ENCODE results near the gene KRT81.
"Not testable (repeated sequence)": the region's sequence is repeated elsewhere in the genome, so short reads cannot be mapped to it uniquely, and the experiment has no call there.

Gene KRT81

GRCh38 chr12:52253391-52254179 lies 37.7 kb downstream of the KRT81 start:
- DNase-seq (ENCODE audit: low read depth), result no peak

GRCh38 chr12:52252728-52253343 lies 38.5 kb downstream of the KRT81 start:
- no peak for DNase-seq (ENCODE audit: low read depth)

- DNase-seq (ENCODE audit: low read depth), result not testable (repeated sequence)
These were observed 39.1 kb downstream of the KRT81 start for GRCh38 chr12:52252175-52252615.

- no peak for DNase-seq (ENCODE audit: low read depth)
These were observed 39.8 kb downstream of the KRT81 start for GRCh38 chr12:52251367-52252051.

GRCh38 chr12:52250048-52250990 lies 41.0 kb downstream of the KRT81 start:
- DNase-seq (ENCODE audit: low read depth), result no peak

GRCh38 chr12:52249511-52250047 lies 41.8 kb downstream of the KRT81 start:
- DNase-seq (ENCODE audit: low read depth), result no peak

- no peak for DNase-seq (ENCODE audit: low read depth)
These were observed 42.5 kb downstream of the KRT81 start for GRCh38 chr12:52248541-52249461.

GRCh38 chr12:52247622-52248540 lies 43.5 kb downstream of the KRT81 start:
- DNase-seq (ENCODE audit: low read depth), result no peak

- DNase-seq (ENCODE audit: low read depth), result no peak
These were observed 44.4 kb downstream of the KRT81 start for GRCh38 chr12:52246720-52247621.

- no peak for DNase-seq (ENCODE audit: low read depth)
These were observed 45.3 kb downstream of the KRT81 start for GRCh38 chr12:52245962-52246569.

- no peak for DNase-seq (ENCODE audit: low read depth)
These were observed 45.9 kb downstream of the KRT81 start for GRCh38 chr12:52245259-52245961.

- no peak for DNase-seq (ENCODE audit: low read depth)
These were observed 46.7 kb downstream of the KRT81 start for GRCh38 chr12:52244615-52244994.

- DNase-seq (ENCODE audit: low read depth), result peak; percentile 27
These were observed 47.3 kb downstream of the KRT81 start for GRCh38 chr12:52243856-52244614.

- no peak for DNase-seq (ENCODE audit: low read depth)
These were observed 48.0 kb downstream of the KRT81 start for GRCh38 chr12:52243259-52243855.

- no peak for DNase-seq (ENCODE audit: low read depth)
These were observed 48.7 kb downstream of the KRT81 start for GRCh38 chr12:52242442-52243258.
